Prostate gland (tissue), 2 donors: ENCODE measurements around the gene RAB37.

ENCODE experiments used
- CTCF ChIP-seq, 4 experiments: fragments of 200-600 bp in 2 of 4; fragments of 450-650 bp in 2 of 4; sonication (generic) in 2 of 4; IDR thresholded peaks; 1 replicate in 3 of 4; 2 replicates in 1 of 4; pipeline ENCODE4 v1.5.1; 2016 to 2019; ENCODE audit warnings: antibody characterized with exemption in 4 of 4, mild to moderate bottlenecking in 2 of 4, moderate library complexity in 2 of 4
- POLR2A ChIP-seq: fragments of 450-650 bp; IDR thresholded peaks from one replicate; pipeline ENCODE4 v1.6.1; 2016; ENCODE audit warnings: antibody characterized with exemption, mild to moderate bottlenecking
- POLR2AphosphoS5 ChIP-seq: sonication (generic); formaldehyde crosslinking; IDR thresholded peaks from one replicate; pipeline ENCODE4 v1.6.1; 2017; ENCODE audit warnings: antibody characterized with exemption

- TF ChIP-seq POLR2A (no peak), CTCF (IDR thresholded peaks at IDR 0.05) (no peak), POLR2AphosphoS5 (no peak)
These were observed 8.6 kb downstream of the RAB37 start for GRCh38 chr17:74745548-74746177.
